OCI-LY7 (cell line): ENCODE results near the gene GATAD2B. TPM values are rescaled to one million over a fixed set of nuclear protein-coding genes. Genes with fewer than 3 reads are reported as not detected.
"Not testable (repeated sequence)": the region's sequence is repeated elsewhere in the genome, so short reads cannot be mapped to it uniquely, and the experiment has no call there.

Experiments used
- BruUV-seq: library from RNA; stranded (reverse); fragments of 400-500 nt; replicated peaks from 2 replicates; lab custom pipeline; 2021; lab: Mats Ljungman, UMichigan
- CTCF ChIA-PET: fragments of 300-600 bp; sonication (Branson Sonifier 250); formaldehyde crosslinking; loops from one replicate; lab custom pipeline; 2022; ENCODE audit warnings: antibody characterized with exemption; ENCODE audit not compliant: unreplicated experiment; lab: Charles Lee
- POLR2A ChIA-PET: fragments of 300-600 bp; sonication (Branson Sonifier 250); formaldehyde crosslinking; loops from one replicate; lab custom pipeline; 2022; ENCODE audit warnings: antibody characterized with exemption; lab: Charles Lee
- DNase-seq: peaks from one replicate; pipeline ENCODE4 v3.0.0-alpha.2; 2015; ENCODE audit warnings: low spot score
- H2AFZ ChIP-seq: fragments of 200-600 bp; sonication (generic), shearing (Covaris generic); 2 replicates; pipeline ENCODE4 v1.6.1; 2014; ENCODE audit warnings: mild to moderate bottlenecking, antibody characterized with exemption, low read length, moderate library complexity
- H3K27ac ChIP-seq: fragments of 200-600 bp; sonication (generic); 2 replicates; pipeline ENCODE4 v1.5.1; 2014; ENCODE audit warnings: mixed run types, low read depth, mild to moderate bottlenecking, moderate library complexity, low read length, inconsistent platforms; ENCODE audit not compliant: poor library complexity, severe bottlenecking
- H3K36me3 ChIP-seq: fragments of 200-600 bp; sonication (generic); 2 replicates; pipeline ENCODE4 v1.6.1; 2014; ENCODE audit warnings: mild to moderate bottlenecking, antibody characterized with exemption, low read length, moderate library complexity, mixed read lengths; ENCODE audit not compliant: insufficient read depth
- H3K4me1 ChIP-seq: fragments of 200-600 bp; sonication (generic); 2 replicates; pipeline ENCODE4 v1.5.1; 2014; ENCODE audit warnings: mild to moderate bottlenecking, low read length; ENCODE audit not compliant: insufficient read depth, poor library complexity, severe bottlenecking
- H3K4me2 ChIP-seq: fragments of 200-600 bp; sonication (generic); 2 replicates; pipeline ENCODE4 v1.6.1; 2014; ENCODE audit warnings: mild to moderate bottlenecking, low read length
- H3K4me3 ChIP-seq: fragments of 200-600 bp; sonication (generic); 2 replicates; pipeline ENCODE4 v1.5.1; 2014; ENCODE audit warnings: mild to moderate bottlenecking, low read depth, low read length; ENCODE audit not compliant: poor library complexity, severe bottlenecking
- H3K79me2 ChIP-seq: fragments of 200-600 bp; sonication (generic); 2 replicates; pipeline ENCODE4 v1.6.1; 2016; ENCODE audit warnings: low read depth, mild to moderate bottlenecking, low read length, moderate library complexity, mixed read lengths; ENCODE audit not compliant: insufficient read depth
- H3K9me2 ChIP-seq: fragments of 200-600 bp; sonication (generic); 2 replicates; pipeline ENCODE4 v1.6.1; 2016; ENCODE audit warnings: mild to moderate bottlenecking, low read length, mixed read lengths; ENCODE audit not compliant: insufficient read depth
- H3K9me3 ChIP-seq: fragments of 200-600 bp; sonication (generic); 2 replicates; pipeline ENCODE4 v1.6.1; 2014; ENCODE audit warnings: mild to moderate bottlenecking, mixed run types, low read length, mixed read lengths
- H4K20me1 ChIP-seq: fragments of 200-600 bp; sonication (generic); 2 replicates; pipeline ENCODE4 v1.6.1; 2014; ENCODE audit warnings: mild to moderate bottlenecking, antibody characterized with exemption, low read length, moderate library complexity, mixed read lengths; ENCODE audit not compliant: insufficient read depth
- CTCF ChIP-seq: fragments of 200-600 bp; sonication (generic); conservative IDR thresholded peaks from 2 replicates; pipeline ENCODE4 v1.5.1; 2014; ENCODE audit warnings: mild to moderate bottlenecking, antibody characterized with exemption, low read length, moderate library complexity, mixed read lengths
- EZH2phosphoT487 ChIP-seq: fragments of 200-600 bp; sonication (generic); IDR thresholded peaks from 2 replicates; pipeline ENCODE4 v1.6.1; 2018; ENCODE audit warnings: low read depth, borderline replicate concordance, mild to moderate bottlenecking, mixed run types, antibody characterized with exemption, low read length, moderate library complexity, mixed read lengths
- intact Hi-C: fragments of 100-400 bp; cut with micrococcal nuclease; formaldehyde crosslinking; loops from one replicate; pipeline ENCODE4 v1.10.0; 2022; ENCODE audit not compliant: unreplicated experiment
- total RNA-seq, 2 experiments: library from RNA; depleted of rRNA in 1 of 2; stranded (reverse); fragments of >200 nt in 1 of 2; shearing (Covaris generic) in 1 of 2; gene quantifications; 2 replicates each; pipeline ENCODE4 v1.2.3, GENCODE V29; 2014 to 2022

GATAD2B gene
- total RNA-seq, 2 experiments from 2014 or later: 11.2 to 65.2 TPM

GRCh38 chr1:153912349-153912748, 10.4 kb downstream of the GATAD2B start:
- Histone ChIP-seq H3K4me2 (no peak overlapping the region), H2AFZ (no peak overlapping the region), H3K27ac (no peak overlapping the region), H3K9me3 (0 out of 2 replicates have a peak, but pooled peaks cover 6% of the 10 kb centered on the region), H3K79me2 (peaks cover 100% of the 10 kb centered on the region), H3K36me3 (peaks cover 67% of the 10 kb centered on the region), H3K4me1 (no peaks in the 10 kb centered on the region), H3K4me3 (no peak overlapping the region), H3K9me2 (no peaks in the 10 kb centered on the region), H4K20me1 (peaks cover 8% of the 10 kb centered on the region)
- TF ChIP-seq CTCF (no peak), EZH2phosphoT487 (no peak)
- POLR2A ChIA-PET: interaction anchor here (0.9 to 1.6 kb wide), 3 partner anchors 14 to 84 kb away, joined by 3 to 6 read pairs (median 3); no protein-coding TSS in a partner anchor
- no TSS peak for BruUV-seq
- intact Hi-C loops: no loop called here
- DNase-seq: no peak
- CTCF ChIA-PET: no interaction called here

- H3K9me3 ChIP-seq, H3K4me2 ChIP-seq, H3K4me1 ChIP-seq, CTCF ChIA-PET, DNase-seq, H3K9me2 ChIP-seq, intact Hi-C loops, H3K27ac ChIP-seq, BruUV-seq, H2AFZ ChIP-seq, H4K20me1 ChIP-seq, H3K4me3 ChIP-seq: not testable (repeated sequence)
- H3K79me2 ChIP-seq: peaks cover 100% of the 10 kb centered on the region
- POLR2A ChIA-PET: interaction anchor here (0.7 to 1.7 kb wide), 5 partner anchors 9 to 106 kb away, joined by 3 to 6 read pairs (median 6); no protein-coding TSS in a partner anchor
- H3K36me3 ChIP-seq: peaks cover 68% of the 10 kb centered on the region
Measured at GRCh38 chr1:153910560-153910959, 12.2 kb downstream of the GATAD2B start.

GRCh38 chr1:153908071-153908470, 14.7 kb downstream of the GATAD2B start:
- Histone ChIP-seq H3K4me1 (peaks cover 5% of the 10 kb centered on the region), H4K20me1 (peaks cover 13% of the 10 kb centered on the region; the same call in 1 of the 2 replicates), H2AFZ (no peak overlapping the region), H3K36me3 (peaks cover 66% of the 10 kb centered on the region), H3K9me2 (no peaks in the 10 kb centered on the region), H3K9me3 (0 out of 2 replicates have a peak, but pooled peaks cover 6% of the 10 kb centered on the region), H3K4me2 (no peak overlapping the region), H3K79me2 (peaks cover 100% of the 10 kb centered on the region), H3K4me3 (no peak overlapping the region), H3K27ac (no peak overlapping the region)
- no TSS peak for BruUV-seq
- ChIA-PET CTCF (no interaction called here), POLR2A (interaction anchor here (0.7 kb wide), 1 partner anchor 77 kb away, joined by 3 read pairs; no protein-coding TSS in a partner anchor)
- DNase-seq: no peak
- intact Hi-C loops: no loop called here
- TF ChIP-seq CTCF: no peak
- TF ChIP-seq EZH2phosphoT487: no peak
